ENCODE data around the gene SSTR5.

- TF ChIP-seq POLR2A (IDR thresholded peaks at IDR 0.05) (no peak), CTCF (IDR thresholded peaks at IDR 0.05) (no peak)
These were observed 47.4 kb downstream of the SSTR5 start for GRCh38 chr16:1119766-1120576.

Data from gastroesophageal sphincter (tissue), 3 donors.